ENCODE measurements around the gene ENOPH1.

DNA sequence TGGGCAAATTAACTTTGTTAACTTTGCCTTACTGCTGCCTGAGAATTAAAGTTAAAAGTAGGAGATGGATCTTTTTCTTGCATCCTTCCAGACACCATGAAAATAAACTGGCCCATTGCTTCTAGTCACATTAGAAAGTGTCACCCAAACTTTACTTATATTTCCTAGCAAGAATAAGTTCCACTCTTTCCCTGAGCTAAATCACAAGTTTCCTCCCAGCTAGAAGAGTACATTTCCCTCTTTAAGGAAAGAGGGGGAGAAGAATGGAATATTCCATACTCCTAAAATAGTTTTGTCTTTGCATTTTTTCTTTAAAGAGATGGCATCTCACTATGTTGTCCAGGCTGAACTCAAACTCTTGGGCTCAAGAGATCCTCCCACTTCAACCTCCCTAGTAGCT lies 77.6 kb downstream of the ENOPH1 start:
- no peak for TF ChIP-seq RFX5 (IDR thresholded peaks at IDR 0.05; ENCODE audit: low read depth, low read length)
- no peak for TF ChIP-seq MXI1 (IDR thresholded peaks at IDR 0.05; ENCODE audit: borderline replicate concordance, low read depth, low read length)
- no peak for TF ChIP-seq RCOR1 (IDR thresholded peaks at IDR 0.05; ENCODE audit: insufficient replicate concordance, low read length)
